B cell (primary cell): ENCODE results near the gene THAP4. TPM values are rescaled to one million over a fixed set of nuclear protein-coding genes. Genes with fewer than 3 reads are reported as not detected.

Source experiments
- ATAC-seq: fragments of 200-7000 bp; cut with Tn5 transposase; one replicate; pipeline ENCODE4 v1.10.0; 2021; ENCODE audit warnings: low read depth, mild to moderate bottlenecking, moderate number of reproducible peaks, moderate library complexity
- CTCF ChIA-PET: fragments of 350-600 bp; sonication (Branson Sonifier 250); formaldehyde crosslinking; loops from one replicate; lab custom pipeline; 2021; ENCODE audit warnings: antibody characterized with exemption, inconsistent platforms; lab: Charles Lee
- POLR2A ChIA-PET: fragments of 350-600 bp; sonication (Branson Sonifier 250); formaldehyde crosslinking; loops from one replicate; lab custom pipeline; 2021; ENCODE audit warnings: antibody characterized with exemption; lab: Charles Lee
- DNase-seq: peaks from one replicate; pipeline ENCODE4 v3.0.0; 2013
- H2AFZ ChIP-seq: 2 replicates; pipeline ENCODE4 v1.6.1; 2012; ENCODE audit warnings: mild to moderate bottlenecking, low read depth, low read length; ENCODE audit not compliant: insufficient read depth, poor library complexity, severe bottlenecking
- H3K27ac ChIP-seq, 2 donors: 1 replicate in 1 of 2; 2 replicates in 1 of 2; pipeline ENCODE4 v1.5.1; 2012 to 2013; ENCODE audit warnings: low read length in 2 of 2, mild to moderate bottlenecking in 2 of 2, moderate library complexity in 1 of 2
- H3K27me3 ChIP-seq, 4 experiments: fragments of 200-600 bp in 1 of 4; sonication (generic) in 1 of 4; replicated peaks in 1 of 4; 1 replicate in 2 of 4; 2 replicates in 2 of 4; pipeline versions ENCODE4 v1.6.1 to v1.7.0; 2013 to 2016; ENCODE audit warnings: low read length in 3 of 4, mild to moderate bottlenecking in 2 of 4, mixed read lengths in 1 of 4, moderate library complexity in 1 of 4; ENCODE audit not compliant: insufficient read depth in 4 of 4, control insufficient read depth in 3 of 4; ENCODE audit errors: control extremely low read depth in 1 of 4
- H3K36me3 ChIP-seq, 2 experiments: replicated peaks in 1 of 2; 1 replicate in 1 of 2; 2 replicates in 1 of 2; pipeline versions ENCODE4 v1.6.1 to v1.7.1; 2013; ENCODE audit warnings: low read length in 1 of 2; ENCODE audit not compliant: insufficient read depth in 2 of 2, control insufficient read depth in 1 of 2; ENCODE audit errors: control extremely low read depth in 1 of 2, extremely low read depth in 1 of 2
- H3K4me1 ChIP-seq, 2 donors: fragments of 200-600 bp in 1 of 2; sonication (generic) in 1 of 2; 1 replicate in 1 of 2; 2 replicates in 1 of 2; pipeline versions ENCODE4 v1.5.1 to v1.6.1; 2013 to 2017; ENCODE audit warnings: low read length in 2 of 2; ENCODE audit not compliant: control insufficient read depth in 2 of 2, insufficient read depth in 2 of 2
- H3K4me2 ChIP-seq: replicated peaks from 2 replicates; pipeline ENCODE3; 2012; ENCODE audit warnings: mild to moderate bottlenecking, low read depth, low read length; ENCODE audit not compliant: poor library complexity, severe bottlenecking
- H3K4me3 ChIP-seq, 5 experiments: fragments of 200-600 bp in 1 of 5; sonication (generic) in 1 of 5; 1 replicate in 3 of 5; 2 replicates in 2 of 5; pipeline versions ENCODE4 v1.5.1 to v1.7.0; 2011 to 2016; ENCODE audit warnings: low read length in 4 of 5, mild to moderate bottlenecking in 4 of 5, low read depth in 2 of 5, control low read depth in 1 of 5, moderate library complexity in 1 of 5; ENCODE audit not compliant: insufficient read depth in 1 of 5; ENCODE audit errors: control extremely low read depth in 1 of 5, extremely low read depth in 1 of 5
- H3K79me2 ChIP-seq: fragments of 200-600 bp; sonication (generic); one replicate; pipeline ENCODE4 v1.6.0; 2016; ENCODE audit warnings: low read length; ENCODE audit not compliant: control insufficient read depth, insufficient read depth
- H3K9ac ChIP-seq: fragments of 200-600 bp; sonication (generic); 2 replicates; pipeline ENCODE4 v1.6.1; 2017; ENCODE audit warnings: mild to moderate bottlenecking, low read length, moderate library complexity
- H3K9me3 ChIP-seq, 3 donors: one replicate each; pipeline versions ENCODE4 v1.6.1 to v1.7.1; 2013; ENCODE audit warnings: low read length in 2 of 3; ENCODE audit not compliant: control insufficient read depth in 2 of 3, insufficient read depth in 1 of 3; ENCODE audit errors: control extremely low read depth in 1 of 3
- H4K20me1 ChIP-seq: 2 replicates; pipeline ENCODE4 v1.6.0; 2012; ENCODE audit warnings: mild to moderate bottlenecking, low read length; ENCODE audit not compliant: insufficient read depth, control insufficient read depth, poor library complexity, severe bottlenecking
- H3K27ac Mint-ChIP-seq: one replicate; pipeline ENCODE4 v1.8.0; 2021; ENCODE audit warnings: mixed read lengths
- H3K27me3 Mint-ChIP-seq: one replicate; pipeline ENCODE4 v1.8.0; 2021; ENCODE audit warnings: mixed read lengths
- H3K4me1 Mint-ChIP-seq: one replicate; pipeline ENCODE4 v1.8.0; 2021; ENCODE audit warnings: mixed read lengths
- H3K4me3 Mint-ChIP-seq: one replicate; pipeline ENCODE4 v1.8.0; 2021; ENCODE audit warnings: mixed read lengths
- H3K9me3 Mint-ChIP-seq: one replicate; pipeline ENCODE4 v1.8.0; 2022; ENCODE audit warnings: mixed read lengths; ENCODE audit not compliant: insufficient read depth
- EZH2 ChIP-seq: IDR thresholded peaks from 2 replicates; pipeline ENCODE4 v1.6.1; 2012; ENCODE audit warnings: borderline replicate concordance, low read depth, mild to moderate bottlenecking, moderate library complexity, low read length; ENCODE audit not compliant: insufficient read depth, poor library complexity, severe bottlenecking
- WGBS: methylation state at CpG from one replicate; pipeline ENCODE4 v1.1.5; 2013; ENCODE audit warnings: missing lambda C conversion rate; ENCODE audit not compliant: insufficient coverage; 5-methylcytosine and 5-hydroxymethylcytosine counted together
- intact Hi-C: fragments of 100-400 bp; cut with micrococcal nuclease; formaldehyde crosslinking; loops from one replicate; pipeline ENCODE4 v1.10.0; 2022
- polyA plus RNA-seq: library from polyadenylated mRNA; depleted of rRNA; stranded (reverse); fragments of >200 nt; gene quantifications from 2 replicates; pipeline ENCODE4 v1.2.3, GENCODE V29; 2012
- total RNA-seq, 2 donors: library from RNA; stranded (reverse); fragments of 120-200 nt in 1 of 2; gene quantifications; 1 replicate in 1 of 2; 2 replicates in 1 of 2; pipeline versions ENCODE4 v1.2.3 to v1.2.4, GENCODE V29; 2013 to 2022
- TF ChIP-seq, protein P1 (sequence below): fragments of 200-600 bp; IDR thresholded peaks from one replicate; pipeline ENCODE4 v1.8.0; 2022; ENCODE audit warnings: antibody characterized with exemption, mild to moderate bottlenecking

Gene THAP4
- total and polyA plus RNA-seq, 2 donors (not counting 1 experiment from before 2014, with no cell fraction given), result 26.5 to 41.0 TPM

DNA sequence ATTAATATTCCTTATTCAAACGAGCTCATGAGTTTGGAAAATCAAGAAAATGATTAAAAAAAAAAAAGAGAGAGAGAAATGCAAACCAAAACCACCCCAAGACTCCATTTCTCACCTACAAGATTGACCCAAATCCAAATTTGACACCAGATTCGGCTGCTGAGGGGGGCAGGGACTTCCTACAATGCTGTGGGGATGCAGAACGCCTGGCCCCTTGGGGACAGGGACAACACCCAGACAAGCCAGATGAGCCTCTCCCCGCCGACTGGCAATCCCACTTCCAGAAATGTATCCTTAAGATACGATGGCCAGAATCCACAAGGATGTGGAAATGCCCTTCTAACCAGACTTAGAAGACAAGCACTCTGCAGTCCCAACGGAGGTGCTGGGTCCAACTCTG is 57.7 kb downstream of the THAP4 start:
- DNase-seq (no peak), ATAC-seq (no peak)
- H3K9me3 ChIP-seq, result peaks cover 0 to 1% (median 0%) of the 10 kb centered on the region in 3 donors
- no peak overlapping the region for H3K9ac ChIP-seq
- TF ChIP-seq, protein P1, sequence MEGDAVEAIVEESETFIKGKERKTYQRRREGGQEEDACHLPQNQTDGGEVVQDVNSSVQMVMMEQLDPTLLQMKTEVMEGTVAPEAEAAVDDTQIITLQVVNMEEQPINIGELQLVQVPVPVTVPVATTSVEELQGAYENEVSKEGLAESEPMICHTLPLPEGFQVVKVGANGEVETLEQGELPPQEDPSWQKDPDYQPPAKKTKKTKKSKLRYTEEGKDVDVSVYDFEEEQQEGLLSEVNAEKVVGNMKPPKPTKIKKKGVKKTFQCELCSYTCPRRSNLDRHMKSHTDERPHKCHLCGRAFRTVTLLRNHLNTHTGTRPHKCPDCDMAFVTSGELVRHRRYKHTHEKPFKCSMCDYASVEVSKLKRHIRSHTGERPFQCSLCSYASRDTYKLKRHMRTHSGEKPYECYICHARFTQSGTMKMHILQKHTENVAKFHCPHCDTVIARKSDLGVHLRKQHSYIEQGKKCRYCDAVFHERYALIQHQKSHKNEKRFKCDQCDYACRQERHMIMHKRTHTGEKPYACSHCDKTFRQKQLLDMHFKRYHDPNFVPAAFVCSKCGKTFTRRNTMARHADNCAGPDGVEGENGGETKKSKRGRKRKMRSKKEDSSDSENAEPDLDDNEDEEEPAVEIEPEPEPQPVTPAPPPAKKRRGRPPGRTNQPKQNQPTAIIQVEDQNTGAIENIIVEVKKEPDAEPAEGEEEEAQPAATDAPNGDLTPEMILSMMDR, result no peak
- no peak for TF ChIP-seq EZH2
- H2AFZ ChIP-seq, result no peak overlapping the region
- POLR2A ChIA-PET, result no interaction called here
- no peaks in the 10 kb centered on the region for H3K4me1 ChIP-seq
- no peak overlapping the region for H3K4me3 ChIP-seq
- no peak overlapping the region for H3K27ac ChIP-seq
- H3K79me2 ChIP-seq, result no peaks in the 10 kb centered on the region
- Mint-ChIP-seq H3K4me1 (no peaks in the 10 kb centered on the region), H3K27ac (no peak overlapping the region), H3K9me3 (no peaks in the 10 kb centered on the region), H3K4me3 (no peak overlapping the region), H3K27me3 (no peaks in the 10 kb centered on the region)
- H3K36me3 ChIP-seq, result peaks cover 0 to 28% of the 10 kb centered on the region in 2 experiments
- intact Hi-C loops, result no loop called here
- no peak overlapping the region for H3K4me2 ChIP-seq
- CTCF ChIA-PET, result no interaction called here
- H3K27me3 ChIP-seq, result no peaks in the 10 kb centered on the region
- 98% methylated on average over 6 of the region's 7 CpGs for WGBS
- H4K20me1 ChIP-seq, result no peaks in the 10 kb centered on the region

DNA sequence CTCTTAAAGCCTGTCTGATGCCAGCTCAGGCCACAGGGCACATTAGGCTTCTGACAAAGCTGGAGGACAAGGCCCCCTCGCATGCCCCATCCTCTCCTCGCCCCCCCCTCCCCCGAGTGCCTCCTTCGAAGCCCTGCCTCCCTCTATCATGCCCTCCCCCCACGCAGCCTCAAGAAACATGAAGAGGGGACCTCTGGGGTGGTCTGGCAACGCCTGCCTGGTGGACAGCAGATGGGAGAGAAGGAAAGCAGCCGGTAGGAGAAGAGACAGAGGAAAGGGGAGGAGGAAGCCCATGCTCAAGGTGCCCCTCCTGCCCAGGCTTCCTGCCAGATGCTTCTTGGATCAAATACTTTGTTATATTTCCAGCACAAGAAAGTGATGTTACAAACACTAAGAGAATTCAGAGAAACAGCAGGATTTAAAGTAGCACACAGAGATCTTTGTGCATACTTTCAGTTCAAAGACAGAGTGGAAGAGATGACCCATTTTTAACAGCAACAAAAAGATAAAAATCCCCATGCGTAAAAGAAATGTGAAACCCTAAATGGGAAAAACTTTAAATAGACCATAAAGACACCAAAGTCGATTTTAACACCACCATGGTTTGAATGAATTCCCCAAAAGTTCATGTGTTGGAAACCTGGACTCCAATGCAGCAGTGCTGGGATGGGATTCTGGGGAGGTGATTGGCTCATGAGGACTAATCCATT is 59.4 kb downstream of the THAP4 start:
- H3K4me2 ChIP-seq, result no peak overlapping the region
- no peaks in the 10 kb centered on the region for H3K27me3 Mint-ChIP-seq
- H3K36me3 ChIP-seq, result peaks cover 0 to 15% of the 10 kb centered on the region in 2 experiments
- no peaks in the 10 kb centered on the region for H3K79me2 ChIP-seq
- no peaks in the 10 kb centered on the region for H4K20me1 ChIP-seq
- TF ChIP-seq, protein P1, result no peak
- TF ChIP-seq EZH2, result no peak
- intact Hi-C loops, result no loop called here
- no peak overlapping the region for H3K9ac ChIP-seq
- no peak overlapping the region for H3K27ac Mint-ChIP-seq
- H3K27me3 ChIP-seq, result no peaks in the 10 kb centered on the region
- no peaks in the 10 kb centered on the region for H3K4me1 Mint-ChIP-seq
- no peak overlapping the region for H3K4me3 Mint-ChIP-seq
- DNase-seq, result no peak
- H3K4me3 ChIP-seq, result no peak overlapping the region
- ATAC-seq, result no peak
- H3K9me3 ChIP-seq, result no peaks in the 10 kb centered on the region
- no peak overlapping the region for H3K27ac ChIP-seq
- ChIA-PET POLR2A (no interaction called here), CTCF (no interaction called here)
- H3K4me1 ChIP-seq, result no peaks in the 10 kb centered on the region
- no peaks in the 10 kb centered on the region for H3K9me3 Mint-ChIP-seq
- 69% methylated on average over 2 of the region's 9 CpGs for WGBS
- H2AFZ ChIP-seq, result no peak overlapping the region
